ENCODE data around the gene ALDH3A1.

Gene ALDH3A1

GRCh38 chr17:19747829-19748806 is at the start of gene ALDH3A1:
Gene ALDH3A1, minus strand, starts transcription at chr17:19748298. Its CDS starts 3,169 bp downstream, at chr17:19745129.
- TF ChIP-seq CTCF (IDR thresholded peaks at IDR 0.05), result no peak
- no peak within 1 kb of the TSS for H3K4me3 ChIP-seq (ENCODE audit: low read depth in 1 of 2, low read length in 1 of 2)
- peaks cover 5 to 8% of the 10 kb centered on the region in 2 experiments for H3K4me1 ChIP-seq (ENCODE audit: control insufficient read depth in 1 of 2, insufficient read depth in 1 of 2, low read depth in 1 of 2, low read length in 1 of 2)
- peaks cover 20% of the 10 kb centered on the region for H3K27me3 ChIP-seq
- H3K36me3 ChIP-seq, result no peaks in the 10 kb centered on the region
- no peaks in the 10 kb centered on the region for H3K9me3 ChIP-seq
- no peak within 1 kb of the TSS for H3K27ac ChIP-seq

GRCh38 chr17:19796457-19796856 is 48.4 kb upstream of the ALDH3A1 start:
- Histone ChIP-seq H3K4me1 (ENCODE audit: control insufficient read depth in 1 of 2, insufficient read depth in 1 of 2, low read depth in 1 of 2, low read length in 1 of 2) (no peaks in the 10 kb centered on the region), H3K27me3 (no peaks in the 10 kb centered on the region), H3K9me3 (peaks cover 3% of the 10 kb centered on the region), H3K27ac (no peak overlapping the region), H3K4me3 (ENCODE audit: low read depth in 1 of 2, low read length in 1 of 2) (no peak overlapping the region), H3K36me3 (no peaks in the 10 kb centered on the region)
- no peak for TF ChIP-seq CTCF (IDR thresholded peaks at IDR 0.05)

GRCh38 chr17:19791918-19792550 is 43.9 kb upstream of the ALDH3A1 start:
- Histone ChIP-seq H3K36me3 (no peaks in the 10 kb centered on the region), H3K9me3 (peaks cover 3% of the 10 kb centered on the region), H3K4me3 (ENCODE audit: low read depth in 1 of 2, low read length in 1 of 2) (no peak overlapping the region), H3K27ac (no peak overlapping the region), H3K4me1 (ENCODE audit: control insufficient read depth in 1 of 2, insufficient read depth in 1 of 2, low read depth in 1 of 2, low read length in 1 of 2) (no peaks in the 10 kb centered on the region), H3K27me3 (no peaks in the 10 kb centered on the region)
- TF ChIP-seq CTCF (IDR thresholded peaks at IDR 0.05), result no peak

- no peaks in the 10 kb centered on the region for H3K36me3 ChIP-seq
- H3K27me3 ChIP-seq, result no peaks in the 10 kb centered on the region
- H3K4me3 ChIP-seq (ENCODE audit: low read depth in 1 of 2, low read length in 1 of 2), result no peak overlapping the region
- no peak overlapping the region for H3K27ac ChIP-seq
- no peak for TF ChIP-seq CTCF (IDR thresholded peaks at IDR 0.05)
- no peaks in the 10 kb centered on the region for H3K9me3 ChIP-seq
- H3K4me1 ChIP-seq (ENCODE audit: control insufficient read depth in 1 of 2, insufficient read depth in 1 of 2, low read depth in 1 of 2, low read length in 1 of 2), result no peaks in the 10 kb centered on the region
Observed at GRCh38 chr17:19787733-19788357, 39.7 kb upstream of the ALDH3A1 start.

GRCh38 chr17:19785854-19786253 is 37.8 kb upstream of the ALDH3A1 start:
- H3K9me3 ChIP-seq, result no peaks in the 10 kb centered on the region
- H3K36me3 ChIP-seq, result no peaks in the 10 kb centered on the region
- H3K27me3 ChIP-seq, result no peaks in the 10 kb centered on the region
- no peaks in the 10 kb centered on the region for H3K4me1 ChIP-seq (ENCODE audit: control insufficient read depth in 1 of 2, insufficient read depth in 1 of 2, low read depth in 1 of 2, low read length in 1 of 2)
- no peak overlapping the region for H3K27ac ChIP-seq
- no peak for TF ChIP-seq CTCF (IDR thresholded peaks at IDR 0.05)
- H3K4me3 ChIP-seq (ENCODE audit: low read depth in 1 of 2, low read length in 1 of 2), result no peak overlapping the region

Data from neutrophil (primary cell).